ENCODE measurements around the gene NPAS3. TPM values are rescaled to one million over a fixed set of nuclear protein-coding genes. Genes with fewer than 3 reads are reported as not detected.

The NPAS3 gene
- total RNA-seq, 6 donors from 2014 or later: 0.30 to 0.77 (median 0.59) TPM; not detected in 2

DNA sequence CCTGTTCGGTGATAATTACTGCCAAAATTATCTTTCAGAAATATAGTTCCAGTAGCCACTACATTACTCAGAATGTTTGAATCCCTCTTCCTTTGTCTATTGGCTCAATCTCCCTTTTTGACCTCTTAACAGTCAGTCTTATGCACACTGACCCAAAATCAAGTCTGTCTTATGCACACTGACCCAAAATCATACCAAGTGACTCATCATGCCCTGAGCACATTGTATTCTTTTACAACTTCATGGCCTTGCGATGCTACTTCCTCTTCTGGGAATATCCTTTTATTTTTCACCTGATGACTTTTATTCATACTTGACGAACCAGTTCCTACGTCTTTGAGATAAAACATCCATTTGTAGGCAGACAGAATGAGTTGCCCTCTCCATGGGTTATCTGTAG is 182.3 kb downstream of the NPAS3 start:
- TF ChIP-seq POLR2A (IDR thresholded peaks at IDR 0.05): no peak
- no peak for TF ChIP-seq POLR2AphosphoS5 (IDR thresholded peaks at IDR 0.05)
- no peak for TF ChIP-seq EP300 (IDR thresholded peaks at IDR 0.05)
- TF ChIP-seq, protein P1, sequence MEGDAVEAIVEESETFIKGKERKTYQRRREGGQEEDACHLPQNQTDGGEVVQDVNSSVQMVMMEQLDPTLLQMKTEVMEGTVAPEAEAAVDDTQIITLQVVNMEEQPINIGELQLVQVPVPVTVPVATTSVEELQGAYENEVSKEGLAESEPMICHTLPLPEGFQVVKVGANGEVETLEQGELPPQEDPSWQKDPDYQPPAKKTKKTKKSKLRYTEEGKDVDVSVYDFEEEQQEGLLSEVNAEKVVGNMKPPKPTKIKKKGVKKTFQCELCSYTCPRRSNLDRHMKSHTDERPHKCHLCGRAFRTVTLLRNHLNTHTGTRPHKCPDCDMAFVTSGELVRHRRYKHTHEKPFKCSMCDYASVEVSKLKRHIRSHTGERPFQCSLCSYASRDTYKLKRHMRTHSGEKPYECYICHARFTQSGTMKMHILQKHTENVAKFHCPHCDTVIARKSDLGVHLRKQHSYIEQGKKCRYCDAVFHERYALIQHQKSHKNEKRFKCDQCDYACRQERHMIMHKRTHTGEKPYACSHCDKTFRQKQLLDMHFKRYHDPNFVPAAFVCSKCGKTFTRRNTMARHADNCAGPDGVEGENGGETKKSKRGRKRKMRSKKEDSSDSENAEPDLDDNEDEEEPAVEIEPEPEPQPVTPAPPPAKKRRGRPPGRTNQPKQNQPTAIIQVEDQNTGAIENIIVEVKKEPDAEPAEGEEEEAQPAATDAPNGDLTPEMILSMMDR (IDR thresholded peaks at IDR 0.05): no peak
- Histone ChIP-seq H3K4me3 (no peak overlapping the region), H3K4me1 (no peaks in the 10 kb centered on the region), H3K36me3 (no peaks in the 10 kb centered on the region), H3K9me3 (no peaks in the 10 kb centered on the region), H3K27ac (no peak overlapping the region), H3K27me3 (no peaks in the 10 kb centered on the region)
- DNase-seq: no peak
- ATAC-seq (ENCODE audit: low FRiP score in 2 of 2): no peak
- WGBS, 2 donors: 72 to 81% methylated on average over 4 of the region's 4 CpGs

DNA sequence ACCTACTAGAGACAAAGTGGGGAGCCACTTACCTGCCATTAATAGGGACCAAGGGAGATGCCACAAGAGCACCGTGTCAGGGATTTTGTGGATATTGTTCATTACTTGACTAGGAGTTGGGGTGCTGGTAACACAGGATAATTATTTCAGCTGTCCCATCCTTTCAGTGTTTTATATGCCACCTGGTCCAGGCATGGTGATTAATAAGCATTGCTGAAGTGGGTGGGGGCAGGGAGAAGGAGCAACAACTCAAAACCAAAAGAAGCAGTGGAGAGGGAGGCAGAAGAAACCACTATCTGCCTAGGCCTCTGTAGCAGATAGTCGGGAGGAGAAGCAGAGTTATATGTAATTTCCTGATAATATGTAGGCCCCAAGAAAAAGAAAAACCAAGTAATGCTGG is 184.6 kb downstream of the NPAS3 start:
- H3K27ac ChIP-seq: no peak overlapping the region
- DNase-seq (no peak), ATAC-seq (ENCODE audit: low FRiP score in 2 of 2) (no peak)
- H3K4me3 ChIP-seq: no peak overlapping the region
- no peaks in the 10 kb centered on the region for H3K4me1 ChIP-seq
- H3K9me3 ChIP-seq: no peaks in the 10 kb centered on the region
- no peaks in the 10 kb centered on the region for H3K27me3 ChIP-seq
- whole genome bisulfite sequencing, 2 donors: 78 to 95% methylated on average over 2 of the region's 2 CpGs
- TF ChIP-seq POLR2AphosphoS5 (IDR thresholded peaks at IDR 0.05): no peak
- no peak for TF ChIP-seq EP300 (IDR thresholded peaks at IDR 0.05)
- H3K36me3 ChIP-seq: no peaks in the 10 kb centered on the region

DNA sequence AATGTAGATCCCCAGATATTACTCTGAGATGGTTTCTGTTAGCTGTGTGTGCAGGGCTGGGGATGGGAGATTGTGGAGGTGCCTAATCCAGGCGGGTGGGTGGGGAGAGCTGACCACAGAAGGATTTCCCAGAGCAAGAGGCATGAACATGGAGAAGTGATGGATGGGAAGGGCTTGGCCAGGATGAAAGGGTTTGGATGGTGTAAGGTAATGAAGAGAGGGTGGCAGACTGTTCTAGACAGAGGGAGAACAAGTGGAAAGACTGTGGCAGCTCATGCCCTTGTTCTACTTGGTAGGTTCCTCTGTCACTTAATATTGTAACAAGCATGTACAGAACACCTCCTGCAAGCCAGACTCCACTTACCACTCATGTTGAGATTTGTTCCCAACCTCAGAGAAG is 187.8 kb downstream of the NPAS3 start:
- no peaks in the 10 kb centered on the region for H3K4me1 ChIP-seq
- WGBS, 2 donors: 93 to 100% methylated on average over 1 of the region's 1 CpG
- no peaks in the 10 kb centered on the region for H3K9me3 ChIP-seq
- DNase-seq (no peak), ATAC-seq (ENCODE audit: low FRiP score in 2 of 2) (no peak)
- H3K36me3 ChIP-seq: no peaks in the 10 kb centered on the region
- no peaks in the 10 kb centered on the region for H3K27me3 ChIP-seq
- H3K4me3 ChIP-seq: no peak overlapping the region
- no peak overlapping the region for H3K27ac ChIP-seq
- TF ChIP-seq POLR2AphosphoS5 (IDR thresholded peaks at IDR 0.05) (no peak), POLR2A (IDR thresholded peaks at IDR 0.05) (no peak), EP300 (IDR thresholded peaks at IDR 0.05) (no peak)
- TF ChIP-seq, protein P1 (IDR thresholded peaks at IDR 0.05): no peak

DNA sequence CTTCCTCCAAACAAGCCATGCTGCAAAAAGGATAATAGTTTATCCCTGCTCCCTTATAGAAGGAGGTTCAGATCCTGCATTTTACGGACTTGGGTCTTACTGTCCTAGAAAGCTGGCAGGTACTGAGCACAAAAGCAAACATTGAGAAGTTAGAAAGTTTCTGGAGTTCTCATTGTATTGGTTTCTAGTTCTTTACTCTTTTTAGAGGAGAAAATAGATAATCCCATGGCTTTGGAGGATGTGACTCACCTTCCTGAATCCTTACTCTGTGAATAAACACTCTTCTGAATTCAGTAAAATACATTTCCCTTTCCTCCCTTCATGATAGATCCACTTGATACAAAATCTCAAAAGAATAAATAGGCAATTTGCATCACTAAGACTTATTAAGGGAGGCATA is 188.9 kb downstream of the NPAS3 start:
- Histone ChIP-seq H3K4me3 (no peak overlapping the region), H3K9me3 (no peaks in the 10 kb centered on the region), H3K36me3 (no peaks in the 10 kb centered on the region), H3K4me1 (no peaks in the 10 kb centered on the region), H3K27ac (no peak overlapping the region), H3K27me3 (no peaks in the 10 kb centered on the region)
- ATAC-seq (ENCODE audit: low FRiP score in 2 of 2) (no peak), DNase-seq (no peak)
- no peak for TF ChIP-seq POLR2AphosphoS5 (IDR thresholded peaks at IDR 0.05)
- TF ChIP-seq EP300 (IDR thresholded peaks at IDR 0.05): no peak
- TF ChIP-seq, protein P1 (IDR thresholded peaks at IDR 0.05): no peak
- no peak for TF ChIP-seq POLR2A (IDR thresholded peaks at IDR 0.05)
- 59 to 67% methylated on average over 1 of the region's 1 CpG for WGBS, 2 donors

DNA sequence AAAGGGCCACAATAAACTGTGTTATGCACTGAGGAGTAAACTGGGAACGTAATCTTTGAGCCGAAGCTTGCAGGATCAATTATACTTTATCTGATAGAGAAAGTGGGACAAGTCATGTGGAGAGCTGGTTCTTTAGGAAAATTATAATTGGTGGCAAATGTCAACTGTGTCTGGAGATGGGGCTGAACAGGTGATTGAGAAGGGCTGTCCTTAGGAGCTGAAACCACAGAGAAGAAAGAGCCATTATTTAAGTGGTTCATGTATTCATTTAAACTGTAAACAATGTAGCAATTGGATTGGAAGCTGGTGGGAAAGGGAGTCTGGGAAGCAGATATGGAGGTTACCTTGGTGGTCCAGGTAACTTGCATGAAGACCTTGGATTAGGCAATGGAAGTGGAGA is 193.1 kb downstream of the NPAS3 start:
- Histone ChIP-seq H3K9me3 (no peaks in the 10 kb centered on the region), H3K36me3 (no peaks in the 10 kb centered on the region), H3K4me3 (no peak overlapping the region), H3K27ac (no peak overlapping the region), H3K4me1 (no peaks in the 10 kb centered on the region), H3K27me3 (no peaks in the 10 kb centered on the region)
- 86 to 89% methylated on average over 2 of the region's 2 CpGs for WGBS, 2 donors
- TF ChIP-seq POLR2A (IDR thresholded peaks at IDR 0.05) (no peak), EP300 (IDR thresholded peaks at IDR 0.05) (no peak), POLR2AphosphoS5 (IDR thresholded peaks at IDR 0.05) (no peak)
- TF ChIP-seq, protein P1 (IDR thresholded peaks at IDR 0.05): no peak
- DNase-seq: no peak
- no peak for ATAC-seq (ENCODE audit: low FRiP score in 2 of 2)
